Neural cell (in vitro differentiated cells): Measurements from ENCODE around the gene TSHR. TPM values are rescaled to one million over a fixed set of nuclear protein-coding genes. Genes with fewer than 3 reads are reported as not detected.

Source experiments
- H2AFZ ChIP-seq: fragments of 200-600, 300-800 bp; sonication (generic), shearing (Covaris generic); 2 replicates; pipeline ENCODE4 v1.6.0; 2014; ENCODE audit warnings: low read depth, mild to moderate bottlenecking, antibody characterized with exemption, low read length, moderate library complexity
- H3F3A ChIP-seq: fragments of 200-600 bp; shearing (Covaris generic); 2 replicates; pipeline ENCODE4 v1.6.1; 2016; ENCODE audit warnings: mild to moderate bottlenecking, moderate library complexity, mixed read lengths, antibody characterized with exemption, low read length; ENCODE audit not compliant: insufficient read depth, poor library complexity, severe bottlenecking
- H3K27ac ChIP-seq: fragments of 200-600, 300-800 bp; sonication (generic), shearing (Covaris generic); 2 replicates; pipeline ENCODE4 v1.5.1; 2014; ENCODE audit warnings: mild to moderate bottlenecking, low read length, moderate library complexity
- H3K27me3 ChIP-seq: fragments of 300-800, 200-600 bp; sonication (generic), shearing (Covaris generic); 2 replicates; pipeline ENCODE4 v1.6.0; 2014; ENCODE audit warnings: mild to moderate bottlenecking, low read depth, low read length, moderate library complexity; ENCODE audit not compliant: insufficient read depth
- H3K36me3 ChIP-seq: fragments of 300-800, 200-600 bp; sonication (generic), shearing (Covaris generic); 2 replicates; pipeline ENCODE4 v1.5.1; 2014; ENCODE audit warnings: mild to moderate bottlenecking, antibody characterized with exemption, low read length, moderate library complexity; ENCODE audit not compliant: insufficient read depth
- H3K4me2 ChIP-seq: fragments of 300-800, 200-600 bp; sonication (generic), shearing (Covaris generic); 2 replicates; pipeline ENCODE4 v1.6.0; 2014; ENCODE audit warnings: mild to moderate bottlenecking, low read length
- H3K4me3 ChIP-seq: fragments of 300-800, 200-600 bp; sonication (generic), shearing (Covaris generic); 2 replicates; pipeline ENCODE4 v1.5.1; 2014; ENCODE audit warnings: mild to moderate bottlenecking, low read length, moderate library complexity
- H3K79me2 ChIP-seq: fragments of 200-600 bp; shearing (Covaris generic); replicated peaks from 2 replicates; pipeline ENCODE4 v1.6.0; 2014; ENCODE audit warnings: mild to moderate bottlenecking, low read length, moderate library complexity; ENCODE audit not compliant: insufficient read depth
- H3K9ac ChIP-seq: fragments of 300-800, 200-600 bp; sonication (generic), shearing (Covaris generic); 2 replicates; pipeline ENCODE4 v1.6.1; 2016; ENCODE audit warnings: mild to moderate bottlenecking, low read length, mixed read lengths
- H3K9me2 ChIP-seq: fragments of 200-600 bp; shearing (Covaris generic); 2 replicates; pipeline ENCODE4 v1.6.1; 2016; ENCODE audit warnings: mild to moderate bottlenecking, low read length, mixed read lengths; ENCODE audit not compliant: insufficient read depth
- H3K9me3 ChIP-seq: fragments of 200-600, 300-800 bp; sonication (generic), shearing (Covaris generic); 2 replicates; pipeline ENCODE4 v1.6.1; 2016; ENCODE audit warnings: mild to moderate bottlenecking, mixed run types, low read length, moderate library complexity, mixed read lengths
- H4K20me1 ChIP-seq: fragments of 200-600 bp; shearing (Covaris generic); 2 replicates; pipeline ENCODE4 v1.6.1; 2016; ENCODE audit warnings: mild to moderate bottlenecking, mixed run types; ENCODE audit not compliant: insufficient read depth
- EP300 ChIP-seq: fragments of 450-650 bp; conservative IDR thresholded peaks from 2 replicates; pipeline ENCODE4 v1.6.1; 2014; ENCODE audit warnings: antibody characterized with exemption, mild to moderate bottlenecking, moderate library complexity; ENCODE audit not compliant: poor library complexity, severe bottlenecking
- EZH2 ChIP-seq: fragments of 200-600, 300-800 bp; shearing (Covaris generic), sonication (generic); IDR thresholded peaks from 2 replicates; pipeline ENCODE4 v1.6.1; 2014; ENCODE audit warnings: antibody characterized with exemption, low read length, borderline replicate concordance, mild to moderate bottlenecking; ENCODE audit not compliant: insufficient read depth, poor library complexity, severe bottlenecking
- MXI1 ChIP-seq: fragments of 450-650 bp; conservative IDR thresholded peaks from 2 replicates; pipeline ENCODE4 v1.6.1; 2014; ENCODE audit warnings: antibody characterized with exemption, mild to moderate bottlenecking; ENCODE audit not compliant: poor library complexity, severe bottlenecking
- POLR2AphosphoS5 ChIP-seq: IDR thresholded peaks from 2 replicates; pipeline ENCODE4 v1.6.1; 2012
- RAD21 ChIP-seq: fragments of 450-650 bp; conservative IDR thresholded peaks from 2 replicates; pipeline ENCODE4 v1.6.1; 2014; ENCODE audit warnings: antibody characterized with exemption, mild to moderate bottlenecking, moderate library complexity
- SMC3 ChIP-seq: fragments of 450-650 bp; conservative IDR thresholded peaks from 2 replicates; pipeline ENCODE4 v1.6.1; 2014; ENCODE audit warnings: antibody characterized with exemption, mild to moderate bottlenecking, moderate library complexity; ENCODE audit not compliant: poor library complexity
- TAF1 ChIP-seq: IDR thresholded peaks from 2 replicates; pipeline ENCODE4 v1.6.1; 2012; ENCODE audit warnings: low read depth
- polyA plus RNA-seq: library from polyadenylated mRNA; depleted of rRNA; stranded (reverse); fragments of >200 nt; gene quantifications from 2 replicates; pipeline ENCODE4 v1.2.3, GENCODE V29; 2014
- TF ChIP-seq, protein P1 (sequence below): fragments of 450-650 bp; IDR thresholded peaks from 2 replicates; pipeline ENCODE4 v1.5.1; 2014; ENCODE audit warnings: antibody characterized with exemption, mild to moderate bottlenecking, moderate library complexity; ENCODE audit not compliant: poor library complexity, severe bottlenecking
- TF ChIP-seq, protein P2 (sequence below): IDR thresholded peaks from 2 replicates; pipeline ENCODE4 v1.6.1; 2012; ENCODE audit warnings: borderline replicate concordance

The TSHR gene
- polyA plus RNA-seq, 1 donor from 2014 or later = not detected

DNA sequence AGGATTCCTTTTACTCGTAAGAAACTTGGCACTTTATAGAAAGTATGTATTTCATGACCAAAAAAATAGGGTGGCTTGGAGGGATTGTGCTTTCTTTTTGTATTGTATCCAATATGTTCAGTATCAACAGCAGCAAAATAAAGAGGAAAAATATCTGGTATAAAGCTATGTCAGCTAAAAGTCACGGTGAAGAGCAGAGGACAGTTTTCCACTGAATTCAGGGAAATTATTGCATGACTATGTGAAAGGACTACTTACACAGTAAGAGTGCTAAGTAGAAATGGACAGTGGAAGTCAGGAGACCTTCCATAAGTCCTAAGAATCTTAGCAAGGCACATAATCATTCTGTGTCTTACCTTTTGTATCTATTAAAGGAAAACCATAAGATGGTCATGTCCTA lies 19.3 kb downstream of the TSHR start:
- Histone ChIP-seq H3K27ac (no peak overlapping the region), H3K9me3 (no peaks in the 10 kb centered on the region), H3K79me2 (no peaks in the 10 kb centered on the region), H3K9ac (no peak overlapping the region), H3K27me3 (no peaks in the 10 kb centered on the region), H3K4me3 (no peak overlapping the region), H3K36me3 (no peaks in the 10 kb centered on the region), H3K9me2 (no peaks in the 10 kb centered on the region), H2AFZ (no peak overlapping the region), H4K20me1 (no peaks in the 10 kb centered on the region), H3K4me2 (no peak overlapping the region), H3F3A (no peaks in the 10 kb centered on the region)
- no peak for TF ChIP-seq TAF1
- TF ChIP-seq SMC3 = no peak
- TF ChIP-seq RAD21 = no peak
- TF ChIP-seq EZH2 = no peak
- TF ChIP-seq POLR2AphosphoS5 = no peak
- TF ChIP-seq, protein P1, sequence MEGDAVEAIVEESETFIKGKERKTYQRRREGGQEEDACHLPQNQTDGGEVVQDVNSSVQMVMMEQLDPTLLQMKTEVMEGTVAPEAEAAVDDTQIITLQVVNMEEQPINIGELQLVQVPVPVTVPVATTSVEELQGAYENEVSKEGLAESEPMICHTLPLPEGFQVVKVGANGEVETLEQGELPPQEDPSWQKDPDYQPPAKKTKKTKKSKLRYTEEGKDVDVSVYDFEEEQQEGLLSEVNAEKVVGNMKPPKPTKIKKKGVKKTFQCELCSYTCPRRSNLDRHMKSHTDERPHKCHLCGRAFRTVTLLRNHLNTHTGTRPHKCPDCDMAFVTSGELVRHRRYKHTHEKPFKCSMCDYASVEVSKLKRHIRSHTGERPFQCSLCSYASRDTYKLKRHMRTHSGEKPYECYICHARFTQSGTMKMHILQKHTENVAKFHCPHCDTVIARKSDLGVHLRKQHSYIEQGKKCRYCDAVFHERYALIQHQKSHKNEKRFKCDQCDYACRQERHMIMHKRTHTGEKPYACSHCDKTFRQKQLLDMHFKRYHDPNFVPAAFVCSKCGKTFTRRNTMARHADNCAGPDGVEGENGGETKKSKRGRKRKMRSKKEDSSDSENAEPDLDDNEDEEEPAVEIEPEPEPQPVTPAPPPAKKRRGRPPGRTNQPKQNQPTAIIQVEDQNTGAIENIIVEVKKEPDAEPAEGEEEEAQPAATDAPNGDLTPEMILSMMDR = no peak
- TF ChIP-seq, protein P2, sequence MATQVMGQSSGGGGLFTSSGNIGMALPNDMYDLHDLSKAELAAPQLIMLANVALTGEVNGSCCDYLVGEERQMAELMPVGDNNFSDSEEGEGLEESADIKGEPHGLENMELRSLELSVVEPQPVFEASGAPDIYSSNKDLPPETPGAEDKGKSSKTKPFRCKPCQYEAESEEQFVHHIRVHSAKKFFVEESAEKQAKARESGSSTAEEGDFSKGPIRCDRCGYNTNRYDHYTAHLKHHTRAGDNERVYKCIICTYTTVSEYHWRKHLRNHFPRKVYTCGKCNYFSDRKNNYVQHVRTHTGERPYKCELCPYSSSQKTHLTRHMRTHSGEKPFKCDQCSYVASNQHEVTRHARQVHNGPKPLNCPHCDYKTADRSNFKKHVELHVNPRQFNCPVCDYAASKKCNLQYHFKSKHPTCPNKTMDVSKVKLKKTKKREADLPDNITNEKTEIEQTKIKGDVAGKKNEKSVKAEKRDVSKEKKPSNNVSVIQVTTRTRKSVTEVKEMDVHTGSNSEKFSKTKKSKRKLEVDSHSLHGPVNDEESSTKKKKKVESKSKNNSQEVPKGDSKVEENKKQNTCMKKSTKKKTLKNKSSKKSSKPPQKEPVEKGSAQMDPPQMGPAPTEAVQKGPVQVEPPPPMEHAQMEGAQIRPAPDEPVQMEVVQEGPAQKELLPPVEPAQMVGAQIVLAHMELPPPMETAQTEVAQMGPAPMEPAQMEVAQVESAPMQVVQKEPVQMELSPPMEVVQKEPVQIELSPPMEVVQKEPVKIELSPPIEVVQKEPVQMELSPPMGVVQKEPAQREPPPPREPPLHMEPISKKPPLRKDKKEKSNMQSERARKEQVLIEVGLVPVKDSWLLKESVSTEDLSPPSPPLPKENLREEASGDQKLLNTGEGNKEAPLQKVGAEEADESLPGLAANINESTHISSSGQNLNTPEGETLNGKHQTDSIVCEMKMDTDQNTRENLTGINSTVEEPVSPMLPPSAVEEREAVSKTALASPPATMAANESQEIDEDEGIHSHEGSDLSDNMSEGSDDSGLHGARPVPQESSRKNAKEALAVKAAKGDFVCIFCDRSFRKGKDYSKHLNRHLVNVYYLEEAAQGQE = no peak
- TF ChIP-seq EP300 = no peak
- no peak for TF ChIP-seq MXI1

DNA sequence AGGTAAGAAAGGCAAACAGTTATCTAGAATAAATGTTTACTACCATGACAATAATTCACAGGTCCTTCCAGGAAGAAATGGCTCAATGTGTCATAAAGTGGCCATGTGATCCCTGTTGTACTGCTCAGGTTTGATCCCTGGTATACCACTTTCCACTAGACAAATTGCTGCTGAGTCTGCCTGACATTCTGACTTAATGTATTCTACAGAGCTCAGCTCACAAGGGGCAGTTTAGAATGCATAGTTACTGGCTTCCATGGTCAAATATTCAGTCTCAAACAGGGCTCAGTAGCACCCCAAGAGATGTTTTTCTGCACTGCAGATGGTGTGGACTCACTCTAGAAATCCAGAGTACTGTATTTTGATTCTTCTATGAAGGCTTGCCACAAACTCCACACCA lies 21.8 kb downstream of the TSHR start:
- no peaks in the 10 kb centered on the region for H3K79me2 ChIP-seq
- H3F3A ChIP-seq = no peaks in the 10 kb centered on the region
- no peak overlapping the region for H3K4me3 ChIP-seq
- H3K9me2 ChIP-seq = no peaks in the 10 kb centered on the region
- no peaks in the 10 kb centered on the region for H3K9me3 ChIP-seq
- no peak overlapping the region for H2AFZ ChIP-seq
- H3K4me2 ChIP-seq = no peak overlapping the region
- H3K36me3 ChIP-seq = no peaks in the 10 kb centered on the region
- H3K27ac ChIP-seq = no peak overlapping the region
- H4K20me1 ChIP-seq = no peaks in the 10 kb centered on the region
- H3K27me3 ChIP-seq = no peaks in the 10 kb centered on the region
- no peak for TF ChIP-seq SMC3
- TF ChIP-seq RAD21 = no peak
- TF ChIP-seq TAF1 = no peak
- TF ChIP-seq EP300 = no peak
- TF ChIP-seq, protein P2 = no peak
- no peak for TF ChIP-seq EZH2
- TF ChIP-seq MXI1 = no peak
- no peak for TF ChIP-seq POLR2AphosphoS5
- TF ChIP-seq, protein P1 = no peak
- H3K9ac ChIP-seq = no peak overlapping the region
